ENCODE data around the gene LAMC1.

DNA sequence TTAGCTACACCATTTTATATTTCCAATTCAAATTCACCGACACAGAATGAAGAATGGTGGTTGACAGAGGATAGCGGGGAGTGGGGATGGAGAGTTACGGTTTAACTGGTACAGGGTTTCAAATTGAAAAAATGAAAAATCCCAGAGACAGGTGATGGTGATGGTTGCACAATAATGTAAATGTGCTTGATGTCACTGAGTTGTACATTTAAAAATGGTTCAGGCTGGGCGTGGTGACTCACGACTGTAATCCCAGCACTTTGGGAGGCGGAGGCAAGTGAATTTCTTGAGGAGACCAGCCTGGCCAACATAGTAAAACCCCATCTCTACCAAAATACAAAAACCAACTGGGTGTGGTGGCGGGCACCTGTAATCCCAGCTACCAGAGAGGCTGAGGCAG, 39.1 kb upstream of the LAMC1 start:
- TF ChIP-seq, protein P1, sequence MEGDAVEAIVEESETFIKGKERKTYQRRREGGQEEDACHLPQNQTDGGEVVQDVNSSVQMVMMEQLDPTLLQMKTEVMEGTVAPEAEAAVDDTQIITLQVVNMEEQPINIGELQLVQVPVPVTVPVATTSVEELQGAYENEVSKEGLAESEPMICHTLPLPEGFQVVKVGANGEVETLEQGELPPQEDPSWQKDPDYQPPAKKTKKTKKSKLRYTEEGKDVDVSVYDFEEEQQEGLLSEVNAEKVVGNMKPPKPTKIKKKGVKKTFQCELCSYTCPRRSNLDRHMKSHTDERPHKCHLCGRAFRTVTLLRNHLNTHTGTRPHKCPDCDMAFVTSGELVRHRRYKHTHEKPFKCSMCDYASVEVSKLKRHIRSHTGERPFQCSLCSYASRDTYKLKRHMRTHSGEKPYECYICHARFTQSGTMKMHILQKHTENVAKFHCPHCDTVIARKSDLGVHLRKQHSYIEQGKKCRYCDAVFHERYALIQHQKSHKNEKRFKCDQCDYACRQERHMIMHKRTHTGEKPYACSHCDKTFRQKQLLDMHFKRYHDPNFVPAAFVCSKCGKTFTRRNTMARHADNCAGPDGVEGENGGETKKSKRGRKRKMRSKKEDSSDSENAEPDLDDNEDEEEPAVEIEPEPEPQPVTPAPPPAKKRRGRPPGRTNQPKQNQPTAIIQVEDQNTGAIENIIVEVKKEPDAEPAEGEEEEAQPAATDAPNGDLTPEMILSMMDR (IDR thresholded peaks at IDR 0.05): no peak
- TF ChIP-seq POLR2A (IDR thresholded peaks at IDR 0.05): no peak

Data from uterus (tissue), 2 donors.